LNCaP clone FGC (cell line): ENCODE data around the gene RNF123.
A peak's percentile ranks its signal among the peaks of the same experiment; 100 is the strongest.

ENCODE experiments used
- DNase-seq: peaks from one replicate; pipeline ENCODE4 v3.0.0-alpha.2; 2011; ENCODE audit warnings: low read depth
- H3K4me3 ChIP-seq: 2 replicates; pipeline ENCODE4 v1.5.1; 2011; ENCODE audit warnings: mild to moderate bottlenecking, low read depth, low read length, control low read depth
- CTCF ChIP-seq: IDR thresholded peaks from 2 replicates; pipeline ENCODE4 v1.5.1; 2012; ENCODE audit warnings: mild to moderate bottlenecking; ENCODE audit not compliant: control insufficient read depth, insufficient read depth; ENCODE audit errors: extremely low read depth

Gene RNF123

GRCh38 chr3:49732597-49732996 lies 43.2 kb downstream of the RNF123 start:
- no peak for TF ChIP-seq CTCF
- no peak for DNase-seq
- no peak overlapping the region for H3K4me3 ChIP-seq

GRCh38 chr3:49733551-49733950 lies 44.2 kb downstream of the RNF123 start:
- DNase-seq = no peak
- no peak for TF ChIP-seq CTCF
- H3K4me3 ChIP-seq = no peak overlapping the region

GRCh38 chr3:49734752-49735151 lies 45.4 kb downstream of the RNF123 start:
- no peak overlapping the region for H3K4me3 ChIP-seq

GRCh38 chr3:49738067-49738713 lies 48.8 kb downstream of the RNF123 start:
- H3K4me3 ChIP-seq = no peak overlapping the region
- no peak for TF ChIP-seq CTCF
- no peak for DNase-seq

More at GRCh38 chr3:49734752-49735151, 45.4 kb downstream of the RNF123 start:
- TF ChIP-seq CTCF = no peak
- no peak for DNase-seq

- no peak for TF ChIP-seq CTCF
- no peak overlapping the region for H3K4me3 ChIP-seq
- no peak for DNase-seq
Observed at GRCh38 chr3:49740427-49740826, 51.1 kb downstream of the RNF123 start.

GRCh38 chr3:49745986-49746385 lies 56.6 kb downstream of the RNF123 start:
- TF ChIP-seq CTCF = no peak
- DNase-seq = peak; percentile 71
- no peak overlapping the region for H3K4me3 ChIP-seq
